Neuronal stem cell (in vitro differentiated cells): ENCODE results near the gene PGC.

Experiments
- DNase-seq: peaks from one replicate; pipeline ENCODE4 v3.0.0-alpha.2; 2013; ENCODE audit warnings: low spot score
- H2AFZ ChIP-seq: one replicate; pipeline ENCODE4 v1.6.1; 2013; ENCODE audit warnings: mild to moderate bottlenecking, low read length, inconsistent platforms
- H2AK5ac ChIP-seq: 2 replicates; pipeline ENCODE4 v1.6.1; 2013; ENCODE audit warnings: low read depth, mild to moderate bottlenecking, inconsistent platforms, low read length, moderate library complexity, mixed read lengths
- H2BK120ac ChIP-seq: 2 replicates; pipeline ENCODE4 v1.6.1; 2013; ENCODE audit warnings: low read depth, mild to moderate bottlenecking, inconsistent platforms, low read length, moderate library complexity, mixed read lengths
- H2BK12ac ChIP-seq: one replicate; pipeline ENCODE4 v1.6.1; 2013; ENCODE audit warnings: low read length, inconsistent platforms
- H2BK15ac ChIP-seq: 2 replicates; pipeline ENCODE4 v1.6.1; 2013; ENCODE audit warnings: mild to moderate bottlenecking, low read length, inconsistent platforms, mixed read lengths
- H2BK5ac ChIP-seq: one replicate; pipeline ENCODE4 v1.6.1; 2013; ENCODE audit warnings: inconsistent platforms, mild to moderate bottlenecking, low read length, moderate library complexity
- H3K14ac ChIP-seq: one replicate; pipeline ENCODE4 v1.6.1; 2013; ENCODE audit warnings: low read length, inconsistent platforms
- H3K18ac ChIP-seq: 2 replicates; pipeline ENCODE4 v1.6.1; 2013; ENCODE audit warnings: low read length, inconsistent platforms
- H3K23ac ChIP-seq: 2 replicates; pipeline ENCODE4 v1.6.1; 2013; ENCODE audit warnings: low read depth, mild to moderate bottlenecking, mixed read lengths, low read length, inconsistent platforms; ENCODE audit not compliant: poor library complexity
- H3K27ac ChIP-seq: replicated peaks from 3 replicates; pipeline ENCODE4 v1.5.1; 2013; ENCODE audit warnings: low read length, inconsistent platforms
- H3K27me3 ChIP-seq, 3 experiments: 2 replicates each; pipeline ENCODE4 v1.6.1; 2013; ENCODE audit warnings: low read length in 3 of 3, mild to moderate bottlenecking in 2 of 3, inconsistent platforms in 1 of 3, low read depth in 1 of 3, mixed read lengths in 1 of 3, moderate library complexity in 1 of 3; ENCODE audit not compliant: control insufficient read depth in 3 of 3, insufficient read depth in 3 of 3
- H3K36me3 ChIP-seq, 2 donors: replicated peaks in 1 of 2; 2 replicates each; pipeline ENCODE4 v1.6.1; 2013; ENCODE audit warnings: low read length in 2 of 2; ENCODE audit not compliant: control insufficient read depth in 2 of 2, insufficient read depth in 2 of 2
- H3K4ac ChIP-seq: 2 replicates; pipeline ENCODE4 v1.6.1; 2013; ENCODE audit warnings: inconsistent platforms, mild to moderate bottlenecking, low read length, moderate library complexity
- H3K4me1 ChIP-seq, 2 donors: 1 replicate in 1 of 2; 2 replicates in 1 of 2; pipeline ENCODE4 v1.6.1; 2013; ENCODE audit warnings: low read length in 2 of 2, low read depth in 1 of 2; ENCODE audit not compliant: control insufficient read depth in 2 of 2, insufficient read depth in 1 of 2
- H3K4me2 ChIP-seq: one replicate; pipeline ENCODE4 v1.6.1; 2013; ENCODE audit warnings: mild to moderate bottlenecking, low read length, inconsistent platforms; ENCODE audit not compliant: insufficient read depth, poor library complexity, severe bottlenecking
- H3K4me3 ChIP-seq, 2 donors: 2 replicates each; pipeline ENCODE4 v1.5.1; 2013; ENCODE audit warnings: low read length in 2 of 2, mild to moderate bottlenecking in 2 of 2, inconsistent platforms in 1 of 2, moderate library complexity in 1 of 2
- H3K79me1 ChIP-seq: one replicate; pipeline ENCODE4 v1.6.1; 2013; ENCODE audit warnings: low read depth, mild to moderate bottlenecking, inconsistent platforms, low read length, moderate library complexity
- H3K9ac ChIP-seq: one replicate; pipeline ENCODE4 v1.6.1; 2013; ENCODE audit warnings: mild to moderate bottlenecking, low read depth, low read length, inconsistent platforms; ENCODE audit not compliant: poor library complexity
- H3K9me3 ChIP-seq, 2 donors: replicated peaks in 1 of 2; 2 replicates each; pipeline versions ENCODE3 to v1.6.1; 2013; ENCODE audit warnings: low read length in 2 of 2, mild to moderate bottlenecking in 2 of 2, inconsistent platforms in 1 of 2, low read depth in 1 of 2, mixed read lengths in 1 of 2, moderate library complexity in 1 of 2; ENCODE audit not compliant: control insufficient read depth in 2 of 2, insufficient read depth in 1 of 2
- H4K8ac ChIP-seq: one replicate; pipeline ENCODE4 v1.6.1; 2013; ENCODE audit warnings: low read depth, mild to moderate bottlenecking, inconsistent platforms, low read length, moderate library complexity
- H4K91ac ChIP-seq: one replicate; pipeline ENCODE4 v1.6.1; 2013; ENCODE audit warnings: low read length, low read depth, mild to moderate bottlenecking, inconsistent platforms; ENCODE audit not compliant: poor library complexity
- WGBS, 2 donors: extraction: QIAGEN DNeasy Blood & Tissue Kit; methylation state at CpG; one replicate each; pipeline ENCODE4 v1.1.7; 2013; ENCODE audit warnings: missing lambda C conversion rate in 2 of 2, mixed read lengths in 1 of 2; ENCODE audit not compliant: insufficient read length in 2 of 2, insufficient replicate concordance in 1 of 2; ENCODE audit errors: extremely low coverage in 2 of 2; 5-methylcytosine and 5-hydroxymethylcytosine counted together

The PGC gene

DNA sequence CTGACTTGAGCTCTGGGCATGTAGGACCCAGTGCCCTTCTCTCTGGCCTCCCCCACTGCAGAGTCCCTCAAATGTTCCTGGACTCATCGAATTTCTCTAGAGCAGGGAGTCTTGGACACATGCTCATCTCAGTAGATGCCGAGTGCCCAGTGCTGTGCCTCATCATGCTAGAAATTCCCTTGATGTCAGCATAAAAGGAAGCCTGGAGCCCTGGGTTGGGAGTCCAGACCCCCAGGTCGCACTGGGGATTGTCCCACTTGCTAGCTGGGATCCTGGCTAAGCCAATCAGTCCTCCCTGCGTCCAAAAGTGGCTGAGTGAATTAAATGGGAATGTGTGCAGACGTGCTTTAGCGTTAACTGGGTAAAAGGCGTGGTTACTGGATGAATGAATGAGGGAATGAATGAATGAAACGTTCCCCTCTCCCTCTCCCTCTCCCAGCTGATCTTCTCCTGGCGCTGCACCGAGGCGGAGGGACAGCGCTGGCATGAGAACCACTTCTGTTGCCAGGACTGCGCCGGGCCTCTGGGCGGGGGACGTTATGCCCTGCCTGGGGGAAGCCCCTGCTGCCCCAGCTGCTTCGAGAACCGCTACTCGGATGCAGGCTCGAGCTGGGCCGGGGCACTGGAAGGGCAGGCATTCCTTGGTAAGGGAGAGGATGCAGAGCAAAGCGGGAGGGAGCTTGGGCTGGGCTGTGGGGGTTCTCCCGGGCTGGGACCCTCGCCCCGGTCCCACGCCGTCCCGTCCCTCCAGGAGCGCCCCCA lies 38.7 kb upstream of the PGC start:
- Histone ChIP-seq H3K79me1 (no peaks in the 10 kb centered on the region), H2AFZ (peak overlapping the region; percentile 93), H3K4ac (peak overlapping the region; percentile 6), H3K9me3 (no peaks in the 10 kb centered on the region), H4K8ac (no peak overlapping the region), H2BK120ac (no peak overlapping the region), H2BK15ac (peak overlapping the region; percentile 94), H2BK5ac (peak overlapping the region; percentile 56), H2AK5ac (peak overlapping the region; percentile 97), H3K14ac (peak overlapping the region; percentile 90), H3K27me3 (no peaks in the 10 kb centered on the region), H3K9ac (peak overlapping the region; percentile 84), H3K18ac (peak overlapping the region; percentile 92), H3K4me3 (peak overlapping the region; percentile 77 to 79), H3K4me1 (peaks cover 6 to 11% of the 10 kb centered on the region in 2 donors), H3K36me3 (peaks cover 14 to 21% of the 10 kb centered on the region in 2 donors), H4K91ac (no peak overlapping the region), H3K23ac (peak overlapping the region; percentile 66), H3K4me2 (peak overlapping the region; percentile 90), H3K27ac (no peak overlapping the region), H2BK12ac (peak overlapping the region; percentile 93)
- no peak for DNase-seq
- no CpG with 5 or more reads among the region's 29 CpGs for WGBS, 2 donors

DNA sequence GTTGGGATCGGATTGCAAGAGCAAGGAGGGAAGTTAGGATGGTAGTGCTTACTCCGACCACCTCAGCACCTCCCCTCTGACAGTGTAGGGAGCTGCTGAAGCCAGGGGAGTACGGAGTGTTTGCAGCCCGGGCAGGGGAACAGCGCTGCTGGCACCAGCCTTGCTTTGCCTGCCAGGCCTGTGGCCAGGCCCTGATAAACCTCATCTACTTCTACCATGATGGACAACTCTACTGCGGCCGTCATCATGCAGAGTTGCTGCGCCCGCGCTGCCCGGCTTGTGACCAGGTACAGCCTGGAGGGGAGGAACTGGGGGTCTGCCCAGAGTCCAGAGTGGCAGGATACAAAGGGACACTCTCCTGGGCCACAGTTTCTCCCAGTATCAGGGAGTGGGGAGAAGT lies 38.1 kb upstream of the PGC start:
- Histone ChIP-seq H3K27me3 (no peaks in the 10 kb centered on the region), H3K4me3 (no peak overlapping the region), H3K9ac (no peak overlapping the region), H3K4ac (no peak overlapping the region), H3K4me1 (peaks cover 6 to 12% of the 10 kb centered on the region in 2 donors), H4K91ac (no peak overlapping the region), H2BK5ac (no peak overlapping the region), H3K14ac (no peak overlapping the region), H3K79me1 (no peaks in the 10 kb centered on the region), H3K23ac (no peak overlapping the region), H3K18ac (no peak overlapping the region), H3K36me3 (peaks cover 12 to 15% of the 10 kb centered on the region in 2 donors), H2AK5ac (peak overlapping the region; percentile 27), H3K4me2 (no peak overlapping the region), H2BK12ac (no peak overlapping the region), H2BK120ac (no peak overlapping the region), H3K27ac (no peak overlapping the region), H2BK15ac (no peak overlapping the region), H4K8ac (no peak overlapping the region), H2AFZ (no peak overlapping the region), H3K9me3 (no peaks in the 10 kb centered on the region)
- no CpG with 5 or more reads among the region's 11 CpGs for WGBS, 2 donors
- DNase-seq: no peak

DNA sequence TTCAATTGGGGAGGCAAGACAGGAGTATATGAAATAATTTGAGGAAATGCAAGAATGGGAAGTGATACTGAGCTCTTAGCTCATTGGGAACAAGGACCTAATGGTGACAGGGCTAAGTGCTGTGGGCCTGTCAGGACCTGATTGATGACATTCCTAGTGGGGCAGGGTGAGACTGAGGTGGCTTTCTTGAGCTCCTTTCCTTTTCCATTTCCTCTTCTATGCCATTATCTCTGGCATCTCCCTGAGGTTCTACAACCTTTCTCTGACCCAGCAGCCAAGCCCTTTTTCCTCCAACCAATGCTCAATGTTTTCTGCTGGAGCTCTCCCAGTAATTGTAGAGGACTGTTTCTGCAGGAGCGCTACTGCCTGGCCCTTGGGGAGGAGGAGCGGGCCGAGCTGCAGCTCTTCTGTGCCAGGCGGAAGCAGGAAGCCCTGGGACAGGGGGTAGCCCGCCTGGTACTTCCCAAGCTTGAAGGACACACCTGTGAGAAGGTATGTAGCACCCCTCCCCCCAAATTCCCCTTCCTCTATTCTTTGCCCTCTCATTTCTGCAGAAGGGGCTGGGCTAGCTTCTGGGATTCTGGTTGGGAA lies 37.5 kb upstream of the PGC start:
- no peak overlapping the region for H2BK5ac ChIP-seq
- peaks cover 6 to 12% of the 10 kb centered on the region in 2 donors for H3K4me1 ChIP-seq
- no peak overlapping the region for H2AFZ ChIP-seq
- no peak overlapping the region for H2BK15ac ChIP-seq
- H3K9ac ChIP-seq: no peak overlapping the region
- no peak overlapping the region for H2BK12ac ChIP-seq
- no peak for DNase-seq
- H3K27me3 ChIP-seq: no peaks in the 10 kb centered on the region
- H4K8ac ChIP-seq: no peak overlapping the region
- no CpG with 5 or more reads among the region's 5 CpGs for WGBS, 2 donors
- H4K91ac ChIP-seq: no peak overlapping the region
- H3K23ac ChIP-seq: no peak overlapping the region
- no peak overlapping the region for H2AK5ac ChIP-seq
- no peaks in the 10 kb centered on the region for H3K79me1 ChIP-seq
- H3K36me3 ChIP-seq: peaks cover 9% of the 10 kb centered on the region in 2 donors
- H2BK120ac ChIP-seq: no peak overlapping the region
- H3K4me2 ChIP-seq: no peak overlapping the region
- H3K14ac ChIP-seq: no peak overlapping the region
- no peak overlapping the region for H3K27ac ChIP-seq
- no peak overlapping the region for H3K4me3 ChIP-seq
- H3K9me3 ChIP-seq: no peaks in the 10 kb centered on the region
- no peak overlapping the region for H3K18ac ChIP-seq
- no peak overlapping the region for H3K4ac ChIP-seq

DNA sequence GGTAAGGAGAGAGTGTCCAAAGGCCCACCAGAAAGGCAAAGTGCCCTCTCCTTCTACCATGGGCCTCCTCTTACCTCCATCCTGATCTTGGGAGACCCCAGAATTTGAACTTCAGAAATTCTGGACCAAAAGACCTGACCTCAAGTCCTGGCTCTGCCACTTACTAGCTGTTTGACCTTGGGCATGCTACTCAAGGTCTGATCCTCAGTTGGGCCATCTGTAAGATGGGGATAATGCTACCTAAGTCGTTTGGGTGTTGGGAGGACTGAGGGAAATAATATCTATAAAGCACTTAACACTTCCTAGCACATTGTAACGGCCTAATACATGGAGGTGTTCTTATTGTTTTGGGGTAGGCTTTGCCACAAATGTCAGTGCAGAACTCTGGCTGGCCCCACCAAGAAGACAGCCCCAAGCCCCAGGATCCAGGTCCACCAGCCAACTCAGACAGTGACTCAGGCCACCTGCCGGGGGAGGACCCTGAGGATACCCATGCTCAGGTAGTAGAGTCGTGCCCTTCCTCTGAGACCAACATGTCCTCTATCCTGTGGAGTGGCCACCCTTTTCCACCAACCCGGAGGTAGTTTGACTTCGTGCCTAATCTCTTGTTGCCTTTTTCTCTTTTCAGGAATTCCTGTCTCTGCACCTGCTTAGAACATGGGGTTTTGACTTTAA lies 36.0 kb upstream of the PGC start:
- Histone ChIP-seq H2BK120ac (no peak overlapping the region), H3K4me2 (no peak overlapping the region), H3K4ac (no peak overlapping the region), H2BK15ac (no peak overlapping the region), H3K9me3 (no peaks in the 10 kb centered on the region), H4K8ac (no peak overlapping the region), H2BK12ac (no peak overlapping the region), H3K23ac (no peak overlapping the region), H3K18ac (no peak overlapping the region), H3K36me3 (peaks cover 0 to 2% of the 10 kb centered on the region in 2 donors), H2AK5ac (no peak overlapping the region), H4K91ac (no peak overlapping the region), H3K4me3 (no peak overlapping the region), H3K9ac (no peak overlapping the region), H3K27me3 (no peaks in the 10 kb centered on the region), H3K27ac (no peak overlapping the region), H3K79me1 (no peaks in the 10 kb centered on the region), H3K4me1 (peaks cover 8 to 17% of the 10 kb centered on the region in 2 donors), H3K14ac (no peak overlapping the region), H2BK5ac (no peak overlapping the region), H2AFZ (no peak overlapping the region)
- no peak for DNase-seq
- WGBS, 2 donors: no CpG with 5 or more reads among the region's 6 CpGs
